ENCODE measurements around the gene GASK1B.
A peak's percentile ranks its signal among the peaks of the same experiment; 100 is the strongest.

GASK1B gene

GRCh38 chr4:158172261-158173258, at the start of gene GASK1B:
Gene GASK1B (minus strand): TSS chr4:158173025. CDS start chr4:158171375, 1,650 bp downstream.
- DNase-seq: peak in 1 of 2 donors; percentile 82

- no peak for DNase-seq
These were observed 46.8 kb upstream of the GASK1B start for GRCh38 chr4:158219623-158220022.

- DNase-seq: no peak
These were observed 44.9 kb upstream of the GASK1B start for GRCh38 chr4:158217763-158218162.

GRCh38 chr4:158214856-158215255, 42.0 kb upstream of the GASK1B start:
- no peak for DNase-seq

GRCh38 chr4:158213466-158213865, 40.6 kb upstream of the GASK1B start:
- no peak for DNase-seq

- no peak for DNase-seq
These were observed 38.4 kb upstream of the GASK1B start for GRCh38 chr4:158211222-158211621.

GRCh38 chr4:158209825-158210807, 37.3 kb upstream of the GASK1B start, which contains the start of gene TMEM144:
Gene TMEM144 (plus strand): TSS chr4:158210486. CDS start chr4:158212668, 2,182 bp downstream.
- DNase-seq: peak; percentile 90 to 97

- DNase-seq: no peak
These were observed 36.3 kb upstream of the GASK1B start for GRCh38 chr4:158208963-158209640.

GRCh38 chr4:158203929-158204328, 31.1 kb upstream of the GASK1B start:
- DNase-seq: no peak

GRCh38 chr4:158203436-158203835, 30.6 kb upstream of the GASK1B start:
- no peak for DNase-seq

GRCh38 chr4:158202481-158202880, 29.7 kb upstream of the GASK1B start:
- DNase-seq: no peak

- no peak for DNase-seq
These were observed 29.1 kb upstream of the GASK1B start for GRCh38 chr4:158201876-158202275.

- no peak for DNase-seq
These were observed 28.5 kb upstream of the GASK1B start for GRCh38 chr4:158201322-158201721.

- DNase-seq: no peak
These were observed 27.4 kb upstream of the GASK1B start for GRCh38 chr4:158200214-158200613.

- no peak for DNase-seq
These were observed 24.5 kb upstream of the GASK1B start for GRCh38 chr4:158197194-158197776.

- no peak for DNase-seq
These were observed 22.5 kb upstream of the GASK1B start for GRCh38 chr4:158195297-158195696.

GRCh38 chr4:158193171-158193749, 20.4 kb upstream of the GASK1B start:
- peak in 1 of 2 donors; percentile 83 for DNase-seq

GRCh38 chr4:158192439-158193158, 19.8 kb upstream of the GASK1B start:
- DNase-seq: no peak

- DNase-seq: no peak
These were observed 17.9 kb upstream of the GASK1B start for GRCh38 chr4:158190718-158191117.

- DNase-seq: no peak
These were observed 16.6 kb upstream of the GASK1B start for GRCh38 chr4:158189422-158189821.

GRCh38 chr4:158186815-158187214, 14.0 kb upstream of the GASK1B start:
- DNase-seq: no peak

All from hippocampal formation (tissue), 2 donors.